H1 (cell line): ENCODE measurements around the gene CYTH1. TPM values are rescaled to one million over a fixed set of nuclear protein-coding genes. Genes with fewer than 3 reads are reported as not detected.

Experiments used
- JUND ChIP-seq: IDR thresholded peaks from 2 replicates; pipeline ENCODE4 v1.6.1; 2011; ENCODE audit warnings: mild to moderate bottlenecking, improper control_type of control experiment, low read length
- polyA plus RNA-seq, 7 experiments: library from polyadenylated mRNA; depleted of rRNA in 3 of 7; stranded (reverse) in 5 of 7; unstranded in 2 of 7; fragments of >200 nt in 5 of 7; fragments of 200-250 nt in 2 of 7; gene quantifications; 1 replicate in 5 of 7; 2 replicates in 1 of 7; 4 replicates in 1 of 7; pipeline versions ENCODE4 v1.2.1 to v1.2.3, GENCODE V29; 2011 to 2013; ENCODE audit warnings: missing spikeins in 2 of 7, mixed read lengths in 2 of 7
- total RNA-seq: library from RNA; stranded (reverse); fragmentation: NEBNext Ultra II Directional; extraction: Animal tissue kit (Norgen Biotek cat#: 25700); gene quantifications from 2 replicates; pipeline ENCODE4 v1.2.1, GENCODE V29; 2021

The CYTH1 gene
- total and polyA plus RNA-seq, 2 of the 8 experiments (the other 6 are each of a cell fraction or from before 2014, with no cell fraction given): 12.8 to 14.8 TPM

- no peak for TF ChIP-seq JUND
Observed at GRCh38 chr17:78822552-78822951, 40.5 kb upstream of the CYTH1 start (continued).
